Measurements from ENCODE around the gene HELZ.
"Not testable (repeated sequence)": the region's sequence is repeated elsewhere in the genome, so short reads cannot be mapped to it uniquely, and the experiment has no call there.

HELZ gene

DNA sequence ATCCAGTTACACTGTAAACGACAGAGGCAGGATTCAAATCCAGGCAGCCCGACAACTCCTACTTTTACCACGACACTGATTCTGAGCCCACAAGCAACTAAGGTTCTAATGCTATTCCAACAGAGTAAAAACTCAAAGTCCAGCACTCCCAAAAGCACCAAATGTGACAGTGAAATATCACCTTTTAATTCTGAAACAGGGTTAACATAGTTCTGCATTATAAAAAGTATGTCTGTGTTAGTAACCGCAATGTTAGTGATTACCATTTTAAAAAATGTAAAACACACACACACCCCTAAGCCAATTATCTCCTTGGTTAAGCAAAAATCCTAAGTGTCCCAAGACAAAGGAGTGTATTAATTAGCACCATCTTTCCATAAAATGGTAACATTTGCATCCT is 19.7 kb downstream of the HELZ start:
- no peak for DNase-seq (ENCODE audit: low read depth)

DNA sequence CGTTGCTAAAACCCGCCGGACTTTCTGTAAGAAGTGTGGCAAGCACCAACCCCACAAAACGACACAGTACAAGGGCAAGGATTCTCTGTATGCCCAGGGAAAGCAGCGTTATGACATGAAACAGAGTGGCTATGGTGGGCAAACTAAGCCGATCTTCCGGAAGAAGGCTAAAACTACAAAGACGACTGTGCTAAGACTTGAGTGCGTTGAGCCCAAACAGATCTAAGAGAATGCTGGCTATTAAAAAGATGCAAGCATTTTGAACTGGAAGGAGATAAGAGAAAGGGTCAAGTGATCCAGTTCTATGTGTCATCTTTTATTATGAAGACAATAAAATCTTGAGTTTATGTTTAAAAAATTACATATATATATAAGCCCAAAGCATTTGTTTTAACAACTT is 20.3 kb downstream of the HELZ start:
- no peak for DNase-seq (ENCODE audit: low read depth)

DNA sequence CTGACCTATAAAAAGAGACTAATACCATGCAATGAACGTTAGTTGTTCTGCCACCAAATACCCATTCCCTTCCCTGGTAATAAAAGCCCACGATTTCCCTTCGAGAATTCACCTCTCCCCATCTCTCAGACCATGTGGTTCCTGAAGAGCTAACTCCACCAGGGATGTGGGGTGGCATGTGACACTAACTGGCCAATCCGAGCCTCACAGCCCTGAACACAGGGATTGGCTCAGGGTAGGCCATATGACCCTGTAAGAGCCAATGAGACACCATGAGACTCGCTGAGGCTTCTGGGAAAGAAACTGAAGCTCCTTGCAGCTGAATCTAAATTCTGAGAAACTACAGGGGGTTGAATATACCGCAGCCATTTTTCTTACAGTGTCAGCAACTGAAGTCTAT is 21.1 kb downstream of the HELZ start:
- no peak for DNase-seq (ENCODE audit: low read depth)

DNA sequence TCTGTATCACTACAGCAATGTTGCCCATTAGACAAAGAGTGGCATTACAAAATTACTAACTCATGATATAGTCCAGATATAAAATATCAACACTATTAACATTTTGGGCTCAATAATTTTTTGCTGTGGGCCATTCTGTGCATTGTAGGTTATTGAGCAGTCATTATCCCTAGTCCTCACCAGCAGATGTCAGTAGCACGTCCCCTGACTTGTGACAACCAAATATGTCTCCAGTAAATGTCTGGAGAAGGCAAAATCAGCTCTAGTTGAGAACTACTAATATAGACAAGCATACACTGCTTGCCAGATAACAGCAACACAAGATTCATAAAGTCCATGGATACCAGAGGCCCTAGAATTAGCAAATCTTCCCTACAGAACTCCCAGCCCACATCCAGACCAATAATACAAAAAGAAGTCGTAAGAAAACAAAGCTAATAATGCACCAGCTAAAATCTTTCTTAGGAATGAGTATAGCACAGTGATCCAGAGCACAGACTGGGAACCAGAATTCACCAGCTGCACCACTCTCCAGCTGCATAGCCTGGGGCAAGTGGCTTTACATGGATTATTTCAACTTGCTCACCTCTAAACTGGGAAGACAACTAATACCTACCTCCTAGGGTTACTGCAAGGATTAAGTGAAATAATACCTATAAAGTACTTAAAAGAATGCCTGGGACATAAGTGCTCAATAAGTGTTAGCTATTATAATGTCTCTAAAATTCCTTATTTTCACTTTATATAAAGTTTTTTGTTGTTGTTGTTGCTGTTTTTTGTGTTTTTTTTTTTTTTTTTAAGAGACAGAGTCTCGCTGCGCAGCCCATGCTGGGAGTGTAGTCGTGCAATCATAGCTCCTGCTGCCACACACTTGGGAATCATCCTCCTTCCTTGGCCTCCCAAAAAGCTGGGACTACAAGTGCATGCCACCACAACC is 23.7 kb downstream of the HELZ start:
- DNase-seq (ENCODE audit: low read depth), result no peak

DNA sequence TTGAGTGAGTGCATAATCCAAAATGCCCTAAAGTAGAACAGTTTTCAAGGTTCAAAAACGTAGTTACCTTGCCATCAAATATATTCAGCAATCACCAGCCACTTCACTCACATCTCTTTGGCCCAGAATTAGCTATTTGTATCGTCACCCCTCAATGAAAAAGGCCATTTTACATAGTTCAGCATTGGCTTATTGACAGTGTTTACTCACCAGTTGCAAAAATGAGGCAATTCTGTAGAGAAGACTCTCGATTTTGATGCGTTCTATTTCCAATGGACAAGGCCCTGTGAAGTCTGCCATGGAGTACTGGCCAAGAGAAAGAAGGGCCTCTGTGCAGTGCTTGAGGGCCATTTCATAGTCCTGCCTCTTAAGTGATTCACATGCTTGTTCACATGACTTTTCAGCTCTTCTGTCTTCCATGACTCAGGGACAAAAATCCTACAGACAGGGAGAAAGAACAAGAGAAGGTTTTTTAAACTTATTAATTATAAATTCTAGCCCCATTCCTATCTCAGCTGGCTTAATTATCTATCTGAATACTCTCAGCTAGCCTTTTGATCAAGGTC is 26.5 kb downstream of the HELZ start:
- DNase-seq (ENCODE audit: low read depth), result no peak

DNA sequence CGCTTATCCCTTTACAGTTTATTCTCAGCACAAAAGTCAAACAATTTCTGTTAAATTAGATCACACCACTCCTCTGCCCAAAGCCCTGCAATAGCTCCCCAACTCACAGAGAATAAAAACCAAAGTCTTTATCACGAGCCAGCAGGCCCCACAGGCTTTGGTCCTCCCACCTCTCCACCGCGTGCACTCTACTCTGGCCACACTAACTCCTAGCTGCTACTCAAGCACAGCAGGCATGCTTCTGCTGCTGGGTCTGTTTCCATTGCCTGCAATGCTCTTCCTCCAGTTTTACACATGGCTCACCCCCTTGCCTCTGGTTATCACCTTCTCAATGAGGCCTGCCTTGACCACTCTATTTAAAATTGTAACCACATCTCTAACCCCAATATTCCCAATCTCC is 27.6 kb downstream of the HELZ start:
- no peak for DNase-seq (ENCODE audit: low read depth)

DNA sequence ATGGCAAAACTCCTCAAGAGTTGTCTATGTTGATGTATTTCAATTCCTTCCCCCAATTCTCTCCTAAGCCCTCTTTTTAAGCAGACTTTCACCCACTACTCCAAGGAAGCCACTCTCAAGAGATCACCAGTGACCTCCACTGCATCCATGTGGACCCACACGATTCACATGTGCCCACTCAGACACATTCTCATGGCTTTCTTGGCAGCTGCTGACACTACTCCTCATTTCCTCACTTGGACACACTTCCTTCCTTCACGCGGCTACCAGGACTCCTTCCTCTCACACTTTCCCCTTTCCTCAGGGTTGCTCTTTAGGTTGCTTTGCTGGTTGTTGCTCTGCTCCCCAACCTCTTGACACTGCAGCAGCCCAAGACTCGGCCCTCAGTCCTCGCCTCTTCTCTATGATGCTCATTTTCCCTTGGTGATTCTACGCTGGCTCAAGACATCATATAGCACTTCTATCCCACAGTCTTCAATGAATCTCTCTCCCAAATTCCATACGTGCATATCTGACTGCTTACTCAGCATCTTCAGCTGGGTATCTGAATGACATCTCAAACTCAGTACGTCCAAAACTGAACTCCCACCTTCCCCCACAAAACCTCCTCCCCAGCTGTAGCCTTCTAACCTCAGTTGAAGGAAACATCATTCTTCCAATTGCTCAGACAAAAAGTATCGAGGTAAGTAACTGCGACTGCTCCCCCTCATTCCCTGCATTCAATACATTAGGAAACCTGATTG is 28.2 kb downstream of the HELZ start:
- DNase-seq (ENCODE audit: low read depth), result no peak

DNA sequence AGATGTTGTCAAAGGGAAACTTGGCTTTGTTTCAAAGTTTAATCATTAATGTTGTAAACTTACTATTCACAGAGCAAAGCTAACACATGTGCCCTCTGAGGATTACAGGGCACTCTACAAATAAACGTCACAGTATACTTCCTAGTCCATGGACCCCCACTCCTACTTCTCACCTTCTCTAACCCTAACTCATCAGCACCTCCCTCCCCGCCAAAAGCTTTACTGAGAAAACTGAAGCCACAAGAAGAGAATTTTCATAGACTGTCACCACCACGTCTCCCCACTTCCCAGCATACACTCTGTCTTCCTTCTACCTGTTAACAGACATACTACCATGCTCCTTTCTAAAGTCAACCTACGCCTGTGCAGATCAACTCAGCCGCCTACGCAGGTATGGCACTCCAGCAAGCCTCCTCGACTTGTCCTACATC is 29.0 kb downstream of the HELZ start:
- DNase-seq (ENCODE audit: low read depth), result no peak

DNA sequence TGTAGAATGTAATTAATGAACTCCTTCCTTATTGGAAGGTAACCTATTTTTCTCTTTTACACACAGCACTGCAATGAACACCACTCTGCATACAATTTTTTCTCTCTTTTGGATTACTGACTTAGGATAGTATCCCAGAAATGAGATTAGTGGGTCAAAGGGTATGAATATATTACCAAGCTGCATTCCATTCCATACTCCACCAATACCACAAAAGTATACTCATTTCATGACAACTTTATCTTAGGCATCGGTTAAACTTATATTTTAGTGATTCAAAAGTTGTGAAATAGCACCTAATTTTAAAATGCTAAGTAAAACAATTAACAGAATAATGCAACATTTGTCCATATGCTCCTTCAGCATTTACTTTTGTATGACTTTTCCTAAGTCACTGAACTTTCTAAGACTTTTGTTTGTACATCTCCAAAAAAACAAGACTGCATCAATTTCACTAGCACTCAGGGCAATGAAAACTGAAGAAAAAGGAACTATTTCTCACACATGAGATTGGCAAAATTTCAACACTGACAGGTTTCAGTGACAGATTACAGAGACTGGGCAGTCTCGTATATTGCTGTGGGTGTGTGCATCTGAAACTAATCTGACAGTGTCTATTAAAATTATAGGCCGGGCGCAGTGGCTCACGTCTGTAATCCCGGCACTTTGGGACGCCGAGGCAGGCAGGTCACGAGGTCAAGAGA is 32.1 kb downstream of the HELZ start:
- no peak for DNase-seq (ENCODE audit: low read depth)

DNA sequence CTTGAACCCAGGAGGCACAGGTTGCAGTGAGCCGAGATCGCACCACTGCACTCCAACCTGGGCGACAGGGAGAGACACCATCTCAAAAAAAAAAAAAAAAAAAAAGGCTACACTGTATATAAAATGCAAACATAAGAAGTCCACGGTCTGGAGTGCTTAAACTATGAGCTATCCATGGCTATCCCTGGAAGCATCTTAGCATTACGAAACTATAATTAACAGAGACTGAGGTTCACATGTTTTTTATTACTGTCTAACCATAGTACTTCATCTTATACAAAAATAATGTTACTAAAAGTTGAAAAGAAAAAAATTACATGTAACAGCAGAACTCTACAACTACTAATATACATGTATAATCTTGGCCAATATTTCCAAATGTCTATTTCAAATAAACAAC is 32.8 kb downstream of the HELZ start:
- no peak for DNase-seq (ENCODE audit: low read depth)

DNA sequence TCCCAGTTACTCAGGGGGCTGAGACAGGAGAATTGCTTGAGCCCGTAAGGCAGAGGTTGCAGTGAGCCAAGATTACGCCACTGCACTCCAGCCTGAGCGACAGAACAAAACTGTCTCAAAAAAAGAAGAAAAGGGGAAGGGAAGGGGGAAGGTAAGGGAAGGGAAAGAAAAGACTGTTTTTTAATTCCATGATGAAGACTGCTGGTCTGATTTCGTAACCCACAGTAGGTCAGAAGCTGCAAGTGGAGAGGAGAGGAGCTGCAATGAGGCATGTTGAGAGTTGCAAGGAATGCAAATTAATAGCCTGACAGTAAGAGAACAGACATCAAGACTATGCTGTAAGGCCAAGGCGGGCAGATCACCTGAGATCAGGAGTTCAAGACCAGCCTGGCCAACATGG is 33.3 kb downstream of the HELZ start:
- DNase-seq (ENCODE audit: low read depth), result no peak

DNA sequence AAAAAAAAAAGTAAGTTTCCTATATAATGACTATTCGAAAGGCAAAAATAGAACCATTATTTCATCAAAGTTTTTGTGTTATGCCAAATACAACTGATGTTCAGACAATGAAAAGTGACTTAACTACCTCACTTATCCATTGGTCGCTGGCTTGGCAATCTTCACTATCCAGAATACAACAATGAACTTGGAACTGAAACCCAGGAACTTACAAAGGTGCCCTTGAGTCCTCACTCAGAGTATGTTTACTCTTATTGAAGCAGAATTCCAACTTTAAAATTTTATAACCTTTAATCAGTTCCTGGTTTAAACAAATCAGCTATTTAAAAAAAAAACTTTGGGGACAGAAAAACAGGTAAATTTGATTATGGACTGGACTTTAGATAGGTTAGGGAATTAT is 34.1 kb downstream of the HELZ start:
- no peak for DNase-seq (ENCODE audit: low read depth)

DNA sequence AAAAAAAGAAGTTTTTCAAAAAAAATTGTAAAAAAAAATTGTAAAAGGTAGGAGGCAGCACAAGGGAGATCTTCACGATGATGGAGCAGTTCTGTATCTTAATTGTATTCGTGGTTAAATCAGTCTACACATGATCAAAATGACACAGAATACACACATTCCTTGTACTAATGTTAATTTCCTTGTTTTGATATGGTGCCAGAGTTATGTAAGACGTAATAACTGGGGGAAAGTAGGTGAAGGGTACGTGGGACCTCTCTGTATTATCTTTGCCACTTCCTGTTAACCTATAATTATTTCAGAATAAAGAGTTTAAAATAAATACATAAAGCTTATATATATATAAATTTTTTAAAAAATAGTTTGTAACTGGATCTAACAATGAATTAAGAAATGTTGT is 36.8 kb downstream of the HELZ start:
- no peak for DNase-seq (ENCODE audit: low read depth)

DNA sequence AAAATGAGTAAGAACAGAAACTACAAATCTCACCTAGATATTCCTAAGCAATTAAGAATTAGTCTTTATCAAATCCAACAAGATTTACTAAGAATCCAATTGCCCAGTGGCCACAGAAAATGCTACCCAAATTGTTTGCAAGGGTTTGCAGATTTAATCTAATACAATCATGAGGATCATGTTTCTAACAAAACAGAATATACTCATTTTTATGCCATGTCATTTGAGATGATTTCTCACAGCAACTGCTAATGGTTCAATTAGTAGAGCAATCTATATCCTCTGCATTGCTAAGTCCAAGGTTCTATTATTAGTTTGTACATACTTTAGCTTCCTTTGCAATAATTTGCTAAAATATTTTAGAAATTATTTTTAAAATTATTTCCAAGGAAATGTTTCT is 41.2 kb downstream of the HELZ start:
- no peak for DNase-seq (ENCODE audit: low read depth)

DNA sequence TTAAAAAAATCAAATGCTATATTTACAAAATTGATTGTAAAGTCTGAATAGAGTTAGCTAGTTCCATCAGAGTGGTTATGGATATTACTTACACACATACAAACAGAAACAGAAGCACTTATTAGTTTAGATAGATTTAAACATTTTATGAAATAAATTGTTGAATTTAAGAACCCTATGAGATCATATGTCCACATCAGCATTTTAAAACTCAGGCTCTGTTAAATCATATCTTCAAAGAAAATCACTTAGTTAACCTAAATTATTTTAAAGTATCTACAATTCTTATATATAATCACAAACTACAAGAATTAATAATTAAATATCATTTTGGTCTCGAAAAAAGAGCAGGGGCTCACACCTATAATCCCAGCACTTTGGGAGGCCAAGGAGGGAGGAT is 42.5 kb downstream of the HELZ start:
- DNase-seq (ENCODE audit: low read depth), result no peak

DNA sequence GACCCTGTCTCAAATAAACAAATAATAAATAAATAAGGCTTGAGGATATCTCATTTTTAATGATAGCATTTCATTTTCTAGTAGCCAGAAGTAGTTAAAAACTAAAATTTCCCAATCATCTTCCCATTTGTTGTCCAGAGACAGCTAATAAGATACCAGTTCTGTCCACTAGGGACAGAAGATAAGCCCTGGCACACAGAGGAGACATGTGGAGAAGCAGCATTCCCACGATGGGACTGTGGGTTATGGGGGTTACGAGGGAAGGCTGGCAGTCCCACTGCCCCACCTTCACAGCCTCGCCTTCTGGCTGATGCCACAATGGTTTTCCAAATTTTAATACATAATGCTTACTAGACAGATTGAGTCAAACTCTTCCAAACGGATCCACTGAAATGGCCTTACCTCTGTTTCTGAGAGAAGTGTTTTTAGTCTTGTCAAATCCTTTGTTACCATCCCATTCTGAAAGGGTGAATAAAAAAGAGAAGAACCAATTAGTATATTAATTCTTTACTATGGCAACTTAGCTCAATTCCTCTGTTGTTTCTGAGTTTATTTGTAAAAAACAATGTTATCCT is 44.2 kb downstream of the HELZ start:
- DNase-seq (ENCODE audit: low read depth), result no peak

DNA sequence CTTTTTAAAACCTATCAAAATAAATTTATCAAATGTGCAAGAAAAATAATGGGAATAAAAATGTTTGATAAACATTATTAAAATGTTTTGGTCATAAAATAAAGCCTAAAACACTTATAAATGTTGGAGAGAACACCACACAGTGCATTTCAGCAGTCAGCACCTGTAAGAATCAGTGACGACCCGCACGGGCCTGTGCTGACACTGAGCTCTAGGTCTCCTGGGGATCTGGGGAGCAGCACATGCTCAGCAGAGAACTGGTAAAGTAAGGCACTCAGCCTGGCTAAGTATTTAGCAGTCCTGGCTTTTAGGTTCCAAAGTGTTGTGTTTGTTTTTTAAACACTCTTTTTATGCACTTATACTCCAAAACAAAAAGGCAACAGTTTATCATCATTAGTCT is 46.9 kb downstream of the HELZ start:
- no peak for DNase-seq (ENCODE audit: low read depth)

DNA sequence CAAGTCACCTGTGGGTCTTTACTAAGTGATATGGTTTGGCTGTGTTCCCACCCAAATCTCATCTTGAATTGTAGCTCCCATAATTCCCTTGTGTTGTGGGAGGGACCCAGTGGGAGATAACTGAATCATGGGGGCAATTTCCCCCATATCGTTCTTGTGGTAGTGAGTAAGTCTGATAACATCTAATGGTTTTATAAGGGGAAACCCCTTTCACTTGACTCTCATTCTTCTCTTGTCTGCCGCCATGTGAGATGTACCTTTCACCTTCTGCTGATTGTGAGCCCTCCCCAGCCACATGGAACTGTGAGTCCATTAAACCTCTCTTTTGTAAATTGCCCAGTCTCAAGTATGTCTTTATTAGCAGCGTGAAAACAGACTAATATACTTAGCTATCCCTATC is 48.0 kb downstream of the HELZ start:
- not testable (repeated sequence) for DNase-seq (ENCODE audit: low read depth)

DNA sequence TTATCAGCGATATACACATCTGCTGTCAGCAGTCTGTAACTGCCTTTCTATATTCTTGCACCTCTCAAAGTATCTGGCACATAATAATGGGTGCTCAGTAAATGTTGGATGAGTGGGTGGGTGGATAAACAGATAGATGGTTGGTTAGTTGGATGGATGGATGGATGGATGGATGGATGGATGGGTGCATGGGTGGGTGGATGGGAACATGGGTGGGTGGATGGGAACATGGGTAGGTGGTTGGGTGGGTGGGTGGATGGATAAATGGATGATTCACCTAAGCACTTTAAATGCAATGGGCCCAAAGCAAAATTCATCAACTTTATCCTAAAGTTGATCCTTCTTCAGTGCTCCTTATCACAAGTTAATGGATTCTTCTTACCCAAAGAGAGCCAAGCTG is 48.6 kb downstream of the HELZ start:
- no peak for DNase-seq (ENCODE audit: low read depth)

DNA sequence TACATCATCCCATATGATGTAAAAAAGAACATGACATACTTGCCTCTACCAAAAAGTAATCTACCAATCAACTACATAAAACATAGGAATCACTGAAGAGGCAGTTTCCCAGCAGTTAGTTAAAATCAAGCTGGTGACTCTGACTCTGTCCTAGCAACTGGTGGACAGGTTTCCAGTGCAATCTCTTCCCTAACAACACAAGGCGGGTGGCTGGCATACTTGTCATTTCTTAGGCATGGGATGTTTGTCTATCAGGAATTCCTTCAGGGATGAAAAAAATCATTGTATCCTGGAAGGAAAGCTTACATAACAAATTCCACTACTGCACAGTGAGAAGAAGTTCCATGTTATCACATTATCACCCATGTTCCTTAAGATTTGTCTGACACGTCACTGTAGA is 50.9 kb downstream of the HELZ start:
- DNase-seq (ENCODE audit: low read depth), result peak; percentile 14

DNA sequence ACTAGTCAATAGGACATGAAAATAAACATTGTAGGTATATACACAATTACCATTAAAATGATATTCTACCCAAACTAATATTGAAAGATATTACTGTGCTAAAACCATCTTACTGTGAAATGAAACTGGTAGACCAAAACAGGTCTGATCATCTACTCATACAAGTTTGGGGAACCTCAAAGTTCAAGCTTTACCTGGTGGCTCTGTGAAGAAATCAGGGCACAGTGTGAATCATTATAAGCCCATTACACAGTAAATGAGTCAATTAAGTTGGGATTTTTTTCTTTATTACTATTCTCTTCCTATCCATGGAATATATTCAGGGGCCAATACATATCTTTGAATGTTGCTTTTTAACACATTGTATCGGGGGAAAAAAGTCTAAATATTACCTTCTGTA is 57.1 kb downstream of the HELZ start:
- DNase-seq (ENCODE audit: low read depth), result no peak

DNA sequence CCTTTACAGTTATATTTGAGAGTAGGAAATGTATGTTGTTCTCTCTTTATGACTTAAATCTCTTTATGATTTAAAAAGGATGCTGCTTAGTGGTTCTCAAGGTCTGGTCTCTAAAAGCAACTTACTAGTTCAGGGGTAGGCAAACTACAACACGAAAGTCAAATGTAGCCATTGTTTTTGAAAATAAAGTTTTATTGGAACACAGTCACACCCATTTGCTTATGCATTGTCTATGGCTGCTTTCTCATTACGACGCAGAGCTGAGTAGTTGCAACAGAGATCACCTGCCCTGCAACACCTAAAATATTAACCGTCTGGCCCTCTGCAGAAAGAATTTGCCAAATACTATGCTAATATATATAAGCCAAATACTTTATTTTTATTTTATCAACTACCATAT is 58.2 kb downstream of the HELZ start:
- DNase-seq (ENCODE audit: low read depth), result no peak

Data from HS-27A (cell line).